Hepatocyte (in vitro differentiated cells): ENCODE results near the gene F7. TPM values are rescaled to one million over a fixed set of nuclear protein-coding genes. Genes with fewer than 3 reads are reported as not detected.

ENCODE experiments used
- DNase-seq: peaks from one replicate; pipeline ENCODE4 v3.0.0-alpha.2; 2016; ENCODE audit warnings: low spot score
- H2AFZ ChIP-seq: fragments of 200-600 bp; sonication (generic); 2 replicates; pipeline ENCODE4 v1.6.0; 2016; ENCODE audit warnings: antibody characterized with exemption, mild to moderate bottlenecking
- H3K27ac ChIP-seq: fragments of 200-600 bp; sonication (generic); 2 replicates; pipeline ENCODE4 v1.5.1; 2016; ENCODE audit warnings: mild to moderate bottlenecking
- H3K27me3 ChIP-seq: fragments of 200-600 bp; sonication (generic); 2 replicates; pipeline ENCODE4 v1.6.1; 2016
- H3K36me3 ChIP-seq: fragments of 200-600 bp; sonication (generic); replicated peaks from 2 replicates; pipeline ENCODE4 v1.5.1; 2016; ENCODE audit warnings: low read depth; ENCODE audit not compliant: insufficient read depth
- H3K4me1 ChIP-seq: fragments of 200-600 bp; sonication (generic); 2 replicates; pipeline ENCODE4 v1.5.1; 2016; ENCODE audit warnings: mild to moderate bottlenecking, moderate library complexity; ENCODE audit not compliant: insufficient read depth
- H3K4me2 ChIP-seq: fragments of 200-600 bp; sonication (generic); 2 replicates; pipeline ENCODE4 v1.6.0; 2016
- H3K4me3 ChIP-seq: fragments of 200-600 bp; sonication (generic); 2 replicates; pipeline ENCODE4 v1.5.1; 2016; ENCODE audit warnings: mild to moderate bottlenecking
- H3K79me2 ChIP-seq: fragments of 200-600 bp; sonication (generic); 2 replicates; pipeline ENCODE4 v1.6.0; 2017; ENCODE audit warnings: mild to moderate bottlenecking
- H3K9me2 ChIP-seq: fragments of 200-600 bp; sonication (generic); replicated peaks from 2 replicates; pipeline ENCODE4 v1.6.0; 2017; ENCODE audit warnings: mild to moderate bottlenecking; ENCODE audit not compliant: insufficient read depth
- H3K9me3 ChIP-seq: fragments of 200-600 bp; sonication (generic); 2 replicates; pipeline ENCODE4 v1.5.1; 2016; ENCODE audit warnings: low read depth, mild to moderate bottlenecking
- H4K20me1 ChIP-seq: fragments of 200-600 bp; sonication (generic); 2 replicates; pipeline ENCODE4 v1.6.0; 2016; ENCODE audit warnings: mild to moderate bottlenecking; ENCODE audit not compliant: insufficient read depth, poor library complexity, severe bottlenecking
- EZH2 ChIP-seq: fragments of 200-600 bp; sonication (generic); IDR thresholded peaks from 2 replicates; pipeline ENCODE4 v1.6.1; 2016; ENCODE audit warnings: antibody characterized with exemption, mild to moderate bottlenecking, borderline replicate concordance
- EZH2phosphoT487 ChIP-seq: fragments of 200-600 bp; sonication (generic); IDR thresholded peaks from one replicate; pipeline ENCODE4 v1.6.1; 2018; ENCODE audit warnings: antibody characterized with exemption, mild to moderate bottlenecking, low read depth, moderate library complexity; ENCODE audit not compliant: unreplicated experiment, severe bottlenecking
- WGBS: methylation state at CpG from one replicate; pipeline ENCODE4 v1.1.6; 2016; ENCODE audit warnings: low lambda C conversion rate; ENCODE audit errors: missing lambda C conversion rate; 5-methylcytosine and 5-hydroxymethylcytosine counted together
- polyA plus RNA-seq: library from polyadenylated mRNA; unstranded; fragments of >200 nt; fragmentation: Nextera tagmentation; extraction: Ambion mirVana; gene quantifications from 2 replicates; pipeline ENCODE4 v1.2.1, GENCODE V29; 2016
- total RNA-seq: library from RNA; depleted of rRNA; stranded (reverse); fragments of >200 nt; gene quantifications from 2 replicates; pipeline ENCODE4 v1.2.3, GENCODE V29; 2014
- TF ChIP-seq, protein P1 (sequence below): fragments of 200-600 bp; sonication (generic); IDR thresholded peaks from 2 replicates; pipeline ENCODE4 v1.5.1; 2016; ENCODE audit warnings: antibody characterized with exemption, mild to moderate bottlenecking; ENCODE audit not compliant: poor library complexity

Gene F7
- total and polyA plus RNA-seq, 2 experiments from 2014 or later, result 12.6 to 24.0 TPM

DNA sequence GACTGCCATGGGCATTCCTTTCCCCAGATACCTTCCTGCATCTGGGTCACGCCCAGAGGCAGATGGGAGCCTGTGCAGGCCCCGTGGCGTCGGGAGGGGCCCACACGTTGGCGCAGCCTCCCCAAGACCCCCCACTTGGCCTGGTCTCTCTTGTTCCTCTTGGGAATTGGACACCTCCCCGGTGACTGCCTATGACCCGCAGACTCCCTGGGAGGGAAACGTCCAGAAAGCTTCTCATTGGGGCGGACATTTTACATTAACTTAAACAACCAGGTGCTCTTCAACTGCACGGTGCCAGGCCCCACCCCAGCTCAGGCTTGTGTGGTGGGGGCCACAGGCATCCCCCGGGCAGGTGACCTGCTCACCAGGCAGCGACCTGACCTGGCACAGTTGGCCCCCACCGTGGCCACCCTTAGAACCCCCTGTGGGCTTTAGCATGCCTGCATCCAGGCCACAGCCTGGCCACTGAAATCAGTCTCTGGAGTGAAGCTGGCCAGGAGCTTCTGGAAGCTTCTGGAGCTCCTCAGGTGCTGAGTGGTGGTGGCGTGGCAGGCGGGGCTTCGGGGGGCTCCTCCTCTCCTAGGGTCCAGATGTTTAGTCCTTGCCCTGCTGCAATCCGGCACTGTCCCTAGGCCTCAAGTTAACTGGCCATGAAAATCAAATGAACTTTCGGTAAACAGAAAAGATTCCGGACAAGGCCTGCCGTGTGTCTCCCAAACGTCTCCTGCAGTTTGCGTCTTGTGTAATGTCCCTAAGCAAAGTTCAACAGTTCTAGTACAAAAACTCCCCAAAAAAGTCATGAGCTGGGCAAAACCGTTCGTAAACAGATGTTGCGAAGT is 44.3 kb downstream of the F7 start:
- TF ChIP-seq EZH2phosphoT487 (no peak), EZH2 (no peak)
- TF ChIP-seq, protein P1, sequence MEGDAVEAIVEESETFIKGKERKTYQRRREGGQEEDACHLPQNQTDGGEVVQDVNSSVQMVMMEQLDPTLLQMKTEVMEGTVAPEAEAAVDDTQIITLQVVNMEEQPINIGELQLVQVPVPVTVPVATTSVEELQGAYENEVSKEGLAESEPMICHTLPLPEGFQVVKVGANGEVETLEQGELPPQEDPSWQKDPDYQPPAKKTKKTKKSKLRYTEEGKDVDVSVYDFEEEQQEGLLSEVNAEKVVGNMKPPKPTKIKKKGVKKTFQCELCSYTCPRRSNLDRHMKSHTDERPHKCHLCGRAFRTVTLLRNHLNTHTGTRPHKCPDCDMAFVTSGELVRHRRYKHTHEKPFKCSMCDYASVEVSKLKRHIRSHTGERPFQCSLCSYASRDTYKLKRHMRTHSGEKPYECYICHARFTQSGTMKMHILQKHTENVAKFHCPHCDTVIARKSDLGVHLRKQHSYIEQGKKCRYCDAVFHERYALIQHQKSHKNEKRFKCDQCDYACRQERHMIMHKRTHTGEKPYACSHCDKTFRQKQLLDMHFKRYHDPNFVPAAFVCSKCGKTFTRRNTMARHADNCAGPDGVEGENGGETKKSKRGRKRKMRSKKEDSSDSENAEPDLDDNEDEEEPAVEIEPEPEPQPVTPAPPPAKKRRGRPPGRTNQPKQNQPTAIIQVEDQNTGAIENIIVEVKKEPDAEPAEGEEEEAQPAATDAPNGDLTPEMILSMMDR, result no peak
- Histone ChIP-seq H3K9me3 (no peaks in the 10 kb centered on the region), H3K4me2 (no peak overlapping the region), H3K9me2 (no peaks in the 10 kb centered on the region), H3K4me1 (peaks cover 13% of the 10 kb centered on the region), H3K27me3 (no peaks in the 10 kb centered on the region), H3K4me3 (no peak overlapping the region), H3K36me3 (no peaks in the 10 kb centered on the region), H4K20me1 (no peaks in the 10 kb centered on the region), H2AFZ (no peak overlapping the region), H3K79me2 (no peaks in the 10 kb centered on the region), H3K27ac (no peak overlapping the region)
- 94% methylated on average over 26 of the region's 26 CpGs for WGBS
- DNase-seq, result no peak

DNA sequence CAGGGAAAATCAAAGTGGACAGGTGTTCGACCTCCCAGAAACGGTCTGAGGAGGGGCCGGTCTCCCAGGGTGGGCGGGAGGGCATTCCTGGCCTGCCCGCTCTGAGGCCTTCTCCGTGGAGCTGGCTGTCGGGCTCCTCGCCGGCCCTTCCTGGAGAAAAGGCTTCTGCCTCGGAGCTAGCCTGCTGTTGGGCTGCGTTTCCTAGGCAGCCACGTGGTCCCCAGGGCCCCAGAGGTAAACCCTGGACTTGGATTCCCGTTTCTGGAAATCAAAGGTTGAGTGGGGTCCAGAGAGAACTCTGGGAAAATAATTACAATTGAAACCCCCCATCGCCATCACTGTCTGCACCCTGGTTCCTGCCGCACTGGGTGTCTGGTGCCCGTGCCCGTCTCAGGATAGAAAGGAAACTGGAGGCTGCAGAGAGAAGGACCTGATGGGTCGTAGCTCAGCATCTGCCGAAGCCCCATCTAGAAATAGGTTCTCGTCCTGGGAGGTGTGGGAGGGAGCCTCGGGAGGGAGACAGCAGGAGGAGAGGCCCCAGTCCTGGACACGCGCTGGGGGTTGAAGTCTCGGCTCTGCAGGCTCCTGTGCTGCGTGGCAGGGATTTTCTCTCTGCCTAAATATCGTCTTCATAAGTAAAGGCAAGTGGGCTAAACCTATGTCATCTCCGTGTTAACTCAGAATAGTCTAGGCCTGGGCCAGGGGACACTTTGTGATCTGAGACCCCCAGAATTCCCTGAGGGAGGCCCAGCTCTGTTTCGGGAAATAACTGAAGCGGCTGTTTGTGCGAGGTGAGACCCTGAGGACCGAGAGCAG is 45.2 kb downstream of the F7 start:
- Histone ChIP-seq H4K20me1 (no peaks in the 10 kb centered on the region), H3K4me1 (peaks cover 13% of the 10 kb centered on the region), H3K4me3 (no peak overlapping the region), H3K79me2 (no peaks in the 10 kb centered on the region), H3K27me3 (no peaks in the 10 kb centered on the region), H3K9me3 (no peaks in the 10 kb centered on the region), H3K9me2 (no peaks in the 10 kb centered on the region), H3K4me2 (no peak overlapping the region), H2AFZ (no peak overlapping the region), H3K27ac (peak overlapping the region; percentile 23), H3K36me3 (no peaks in the 10 kb centered on the region)
- WGBS, result 89% methylated on average over 30 of the region's 31 CpGs
- TF ChIP-seq EZH2 (no peak), EZH2phosphoT487 (no peak)
- TF ChIP-seq, protein P1, result no peak
- no peak for DNase-seq

DNA sequence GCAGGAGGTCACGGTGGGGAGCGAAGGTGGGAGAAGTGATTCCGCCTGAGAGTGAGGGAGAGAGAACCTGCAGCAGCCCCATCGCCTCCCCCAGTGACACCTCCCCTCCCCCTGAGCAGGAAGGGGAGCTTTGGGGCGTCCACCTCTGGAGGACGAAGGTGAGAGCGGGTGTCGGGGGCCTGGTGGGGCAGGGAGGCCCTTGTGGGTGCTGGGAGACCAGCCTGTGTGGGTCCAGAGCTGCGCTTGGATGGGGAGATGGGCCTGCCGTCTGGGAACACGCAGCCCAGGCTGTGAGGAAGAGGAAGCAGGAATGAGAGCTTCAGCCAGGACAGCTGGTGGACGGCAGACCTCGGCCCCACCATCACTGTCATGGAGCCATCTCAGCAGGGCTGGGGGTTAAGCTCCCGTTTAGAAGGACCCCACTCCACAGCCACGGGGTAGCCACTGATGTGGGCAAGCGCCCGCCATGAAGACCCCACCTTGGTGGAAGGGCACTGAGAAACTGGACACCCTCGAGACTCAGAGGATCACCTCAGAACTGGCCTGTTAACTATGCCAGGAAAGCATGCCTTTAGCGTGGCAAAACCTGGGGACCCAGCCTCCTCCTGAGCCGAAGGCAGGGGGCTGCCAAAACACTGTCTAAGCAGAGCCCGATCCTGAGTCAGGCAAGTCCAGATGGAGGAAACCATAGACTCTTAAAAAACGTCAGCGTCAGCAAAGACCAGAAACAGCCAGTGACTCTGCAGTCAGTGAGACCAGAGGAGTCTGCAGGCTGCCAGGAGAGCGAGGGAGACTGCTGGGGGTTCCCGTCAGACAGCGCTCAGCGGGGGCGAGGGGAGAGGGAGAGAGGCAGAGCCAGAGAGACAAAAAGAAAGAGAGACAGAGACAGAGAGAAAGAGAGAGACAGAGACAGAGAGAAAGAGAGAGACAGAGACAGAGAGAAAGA is 46.4 kb downstream of the F7 start:
- DNase-seq, result peak; percentile 61
- Histone ChIP-seq H3K27me3 (no peaks in the 10 kb centered on the region), H2AFZ (peak overlapping the region; percentile 31), H3K4me1 (peaks cover 13% of the 10 kb centered on the region), H3K4me2 (peak overlapping the region; percentile 72), H3K4me3 (peak overlapping the region; percentile 0), H4K20me1 (no peaks in the 10 kb centered on the region), H3K27ac (peak overlapping the region; percentile 94), H3K79me2 (no peaks in the 10 kb centered on the region), H3K9me2 (no peaks in the 10 kb centered on the region), H3K9me3 (no peaks in the 10 kb centered on the region), H3K36me3 (no peaks in the 10 kb centered on the region)
- WGBS, result 68% methylated on average over 28 of the region's 28 CpGs
- TF ChIP-seq, protein P1, result no peak
- TF ChIP-seq EZH2, result no peak
- no peak for TF ChIP-seq EZH2phosphoT487
